Hindlimb muscle (tissue), 1 donor: ENCODE results near the gene ILF2. TPM values are rescaled to one million over a fixed set of nuclear protein-coding genes. Genes with fewer than 3 reads are reported as not detected.
"Not testable (repeated sequence)": the region's sequence is repeated elsewhere in the genome, so short reads cannot be mapped to it uniquely, and the experiment has no call there.

Experiments used
- DNase-seq: peaks from one replicate; pipeline ENCODE4 v3.0.0-alpha.2; 2013
- polyA plus RNA-seq: library from polyadenylated mRNA; unstranded; fragments of 120-200 nt; gene quantifications from one replicate; pipeline ENCODE4 v1.2.1, GENCODE V29; 2013; ENCODE audit not compliant: insufficient read length

The ILF2 gene
- polyA plus RNA-seq, 1 donor, result 139 TPM

DNA sequence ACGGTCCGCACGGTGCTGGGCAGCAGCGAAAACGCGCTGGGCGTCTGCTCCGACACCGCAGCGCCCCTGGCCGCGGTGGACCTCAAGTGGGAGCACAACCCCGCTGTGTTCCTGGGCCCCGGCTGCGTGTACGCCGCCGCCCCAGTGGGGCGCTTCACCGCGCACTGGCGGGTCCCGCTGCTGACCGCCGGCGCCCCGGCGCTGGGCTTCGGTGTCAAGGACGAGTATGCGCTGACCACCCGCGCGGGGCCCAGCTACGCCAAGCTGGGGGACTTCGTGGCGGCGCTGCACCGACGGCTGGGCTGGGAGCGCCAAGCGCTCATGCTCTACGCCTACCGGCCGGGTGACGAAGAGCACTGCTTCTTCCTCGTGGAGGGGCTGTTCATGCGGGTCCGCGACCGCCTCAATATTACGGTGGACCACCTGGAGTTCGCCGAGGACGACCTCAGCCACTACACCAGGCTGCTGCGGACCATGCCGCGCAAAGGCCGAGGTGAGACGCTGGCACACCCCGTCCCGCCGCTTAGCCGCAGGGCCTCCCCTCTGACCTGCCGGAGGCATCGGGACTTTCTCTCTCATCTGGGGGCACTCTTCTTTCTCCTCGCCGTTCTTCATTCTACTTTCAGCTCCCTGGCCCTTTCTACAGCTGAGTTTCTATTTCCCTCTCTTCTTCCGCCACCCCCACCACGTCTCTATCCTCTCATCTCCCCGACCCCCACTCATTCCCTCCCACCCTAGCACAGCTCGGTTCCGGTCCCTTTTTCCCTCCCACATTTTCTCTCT, 8.7 kb upstream of the ILF2 start:
- DNase-seq, result peak; percentile 35

DNA sequence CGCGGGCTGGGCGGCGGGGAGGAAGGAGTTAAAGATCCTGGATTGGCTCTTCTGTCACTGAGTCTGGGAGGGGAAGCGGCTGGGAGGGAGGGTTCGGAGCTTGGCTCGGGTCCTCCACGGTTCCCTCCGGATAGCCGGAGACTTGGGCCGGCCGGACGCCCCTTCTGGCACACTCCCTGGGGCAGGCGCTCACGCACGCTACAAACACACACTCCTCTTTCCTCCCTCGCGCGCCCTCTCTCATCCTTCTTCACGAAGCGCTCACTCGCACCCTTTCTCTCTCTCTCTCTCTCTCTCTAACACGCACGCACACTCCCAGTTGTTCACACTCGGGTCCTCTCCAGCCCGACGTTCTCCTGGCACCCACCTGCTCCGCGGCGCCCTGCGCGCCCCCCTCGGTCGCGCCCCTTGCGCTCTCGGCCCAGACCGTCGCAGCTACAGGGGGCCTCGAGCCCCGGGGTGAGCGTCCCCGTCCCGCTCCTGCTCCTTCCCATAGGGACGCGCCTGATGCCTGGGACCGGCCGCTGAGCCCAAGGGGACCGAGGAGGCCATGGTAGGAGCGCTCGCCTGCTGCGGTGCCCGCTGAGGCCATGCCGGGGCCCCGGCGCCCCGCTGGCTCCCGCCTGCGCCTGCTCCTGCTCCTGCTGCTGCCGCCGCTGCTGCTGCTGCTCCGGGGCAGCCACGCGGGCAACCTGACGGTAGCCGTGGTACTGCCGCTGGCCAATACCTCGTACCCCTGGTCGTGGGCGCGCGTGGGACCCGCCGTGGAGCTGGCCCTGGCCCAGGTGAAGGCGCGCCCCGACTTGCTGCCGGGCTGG, 7.9 kb upstream of the ILF2 start, which contains the start of gene NPR1:
TSS of gene NPR1 (plus strand) at position 170 of the 818 bp plus-strand sequence. CDS start at position 591, 421 bp downstream.
- DNase-seq, result peak; percentile 55

DNA sequence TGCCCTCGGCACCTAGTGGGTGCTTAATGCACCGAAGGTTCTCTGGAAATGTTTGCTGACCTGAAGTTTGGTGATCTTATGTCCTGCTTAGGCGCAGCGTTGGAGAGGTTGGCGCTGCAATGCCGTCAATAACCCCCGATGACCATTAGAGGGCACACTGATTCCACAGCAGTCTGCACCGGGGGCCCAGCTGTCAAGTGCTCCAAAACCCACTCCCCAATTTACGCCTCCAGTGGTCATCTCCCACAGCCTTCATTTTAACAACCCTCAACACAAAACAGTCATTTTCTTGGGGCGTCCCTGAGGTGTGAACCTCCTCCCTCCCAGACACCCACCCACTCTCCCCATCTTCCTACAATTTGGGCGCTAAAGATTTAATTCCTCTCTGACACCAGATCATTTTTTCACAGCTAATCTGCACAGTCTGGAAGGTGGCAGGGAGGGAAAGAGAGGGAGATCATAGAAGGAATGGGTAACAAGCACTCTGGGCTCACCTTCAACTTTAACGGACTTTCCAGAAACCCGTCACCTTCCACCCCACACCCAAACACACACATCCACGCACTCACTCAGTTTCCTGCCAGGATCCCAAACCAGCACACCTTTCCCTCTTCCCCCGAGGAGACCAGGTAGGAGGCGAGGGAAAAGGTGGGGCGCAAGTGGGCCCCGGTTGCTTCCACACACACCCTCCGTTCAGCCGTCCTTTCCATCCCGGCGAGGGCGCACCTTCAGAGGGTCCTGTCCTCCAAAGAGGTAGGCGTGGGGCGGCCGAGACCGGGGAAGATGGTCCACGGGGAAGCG, 7.1 kb upstream of the ILF2 start:
- DNase-seq, result peak; percentile 44

DNA sequence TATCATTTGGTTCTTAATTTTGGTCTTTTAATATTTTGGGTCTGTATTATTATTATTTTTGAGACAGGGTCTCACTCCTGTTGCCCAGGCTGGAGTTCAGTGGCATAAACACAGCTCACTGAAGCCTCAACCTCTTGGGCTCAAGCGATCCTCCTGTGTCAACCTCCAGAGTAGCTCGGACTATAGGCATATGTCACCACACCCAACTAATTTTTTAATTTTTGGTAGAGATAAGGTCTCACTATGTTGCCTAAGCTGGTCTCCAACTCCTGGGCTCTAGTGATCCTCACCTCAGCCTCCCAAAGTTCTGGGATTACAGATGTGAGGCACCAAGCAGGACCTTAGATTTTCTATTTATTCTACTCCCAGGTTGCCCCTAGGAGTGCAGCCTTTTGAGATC, 2.7 kb upstream of the ILF2 start:
- no peak for DNase-seq

DNA sequence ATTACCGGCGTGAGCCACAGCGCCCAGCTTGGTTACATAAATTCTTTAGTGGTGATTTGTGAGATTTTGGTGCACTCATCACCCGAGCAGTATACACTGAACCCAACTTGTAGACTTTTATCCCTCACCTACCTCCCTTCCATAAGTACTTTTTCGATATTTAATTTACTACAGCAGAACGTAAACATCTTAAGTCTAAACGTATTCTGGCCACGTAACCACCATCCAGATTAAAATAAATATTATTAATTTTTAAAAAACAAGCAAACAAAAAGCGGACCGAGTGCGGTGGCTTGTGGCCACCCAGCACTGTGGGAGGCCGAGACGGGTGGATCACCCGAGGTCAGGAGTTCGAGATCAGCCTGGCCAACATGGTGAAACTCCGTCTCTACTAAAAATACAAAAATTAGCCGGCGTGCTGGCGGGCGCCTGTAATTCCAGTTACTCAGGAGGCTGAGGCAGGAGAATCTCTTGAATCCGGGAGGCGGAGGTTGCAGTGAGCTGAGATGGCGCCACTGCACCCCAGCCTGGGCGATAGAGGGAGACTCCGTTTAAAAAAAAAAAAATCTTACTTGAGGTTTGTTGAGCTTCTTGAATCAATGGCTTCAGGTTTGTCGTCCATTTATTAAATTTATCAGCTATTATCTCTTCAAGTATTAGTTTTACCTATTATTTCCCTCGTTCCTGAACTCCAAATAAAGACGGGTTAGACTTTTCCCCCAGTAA, 998 bp upstream of the ILF2 start:
- DNase-seq, result not testable (repeated sequence)

DNA sequence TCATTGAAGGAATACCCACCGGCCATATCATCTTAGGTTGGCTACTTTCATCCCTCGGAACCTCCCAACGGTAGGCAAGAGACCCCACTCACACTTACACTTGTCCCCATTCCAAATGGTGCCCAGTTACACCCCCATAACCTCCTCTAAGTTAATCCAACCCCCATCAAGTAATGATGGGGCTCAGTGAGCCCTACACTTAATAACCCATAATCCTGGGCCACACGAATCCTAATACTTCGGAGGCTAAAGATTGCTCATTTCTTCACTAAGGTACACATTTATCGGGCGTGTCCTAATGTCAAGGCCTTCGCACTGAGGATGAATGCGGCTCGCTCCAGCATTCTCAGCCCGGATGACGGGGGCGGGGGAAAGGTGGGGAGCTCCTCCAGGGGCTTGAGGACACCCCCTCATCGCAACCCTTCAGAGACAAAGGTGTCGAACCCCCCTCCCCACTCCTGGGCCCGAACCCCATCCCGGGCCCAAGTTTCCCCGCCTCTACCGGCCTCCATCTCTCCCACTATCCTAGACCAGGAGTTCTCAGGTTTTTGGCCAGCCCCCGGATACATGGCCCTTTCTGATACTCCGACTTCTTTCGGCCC, 435 bp downstream of the ILF2 start:
- DNase-seq, result no peak

DNA sequence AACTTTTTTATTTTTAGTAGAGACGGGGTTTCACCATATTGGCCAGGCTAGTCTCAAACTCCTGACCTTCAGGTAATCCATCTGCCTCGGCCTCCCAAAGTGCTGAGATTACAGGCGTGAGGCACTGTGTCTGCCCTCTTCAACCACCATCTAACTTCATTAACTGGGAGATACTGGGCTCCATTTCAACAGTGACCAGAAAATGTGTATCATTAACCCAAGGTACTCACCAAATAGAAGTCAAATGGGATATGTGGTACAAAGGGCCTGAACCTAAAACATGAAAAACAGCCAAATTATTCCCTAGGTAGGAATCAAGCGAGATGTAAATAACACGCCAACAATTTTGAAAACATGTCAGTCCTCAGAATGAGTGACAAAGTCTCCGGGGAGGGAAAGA, 1.2 kb downstream of the ILF2 start:
- DNase-seq, result no peak

DNA sequence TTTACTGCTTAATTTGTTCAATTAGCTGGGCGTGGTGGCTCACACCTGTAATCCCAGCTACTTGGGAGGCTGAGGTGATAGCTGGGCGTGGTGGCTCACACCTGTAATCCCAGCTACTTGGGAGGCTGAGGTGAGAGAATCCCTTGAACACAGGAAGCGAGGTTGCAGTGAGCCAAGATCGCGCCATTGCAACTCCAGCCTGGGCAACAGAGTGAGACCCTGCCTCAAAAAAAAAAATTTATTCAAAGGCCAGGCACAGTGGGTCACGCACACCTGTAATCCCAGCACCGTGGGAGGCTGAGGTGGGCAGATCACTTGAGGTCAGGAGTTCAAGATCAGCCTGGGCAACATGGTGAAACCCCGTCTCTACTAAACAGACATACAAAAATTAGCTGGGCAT, 2.1 kb downstream of the ILF2 start:
- DNase-seq, result not testable (repeated sequence)

DNA sequence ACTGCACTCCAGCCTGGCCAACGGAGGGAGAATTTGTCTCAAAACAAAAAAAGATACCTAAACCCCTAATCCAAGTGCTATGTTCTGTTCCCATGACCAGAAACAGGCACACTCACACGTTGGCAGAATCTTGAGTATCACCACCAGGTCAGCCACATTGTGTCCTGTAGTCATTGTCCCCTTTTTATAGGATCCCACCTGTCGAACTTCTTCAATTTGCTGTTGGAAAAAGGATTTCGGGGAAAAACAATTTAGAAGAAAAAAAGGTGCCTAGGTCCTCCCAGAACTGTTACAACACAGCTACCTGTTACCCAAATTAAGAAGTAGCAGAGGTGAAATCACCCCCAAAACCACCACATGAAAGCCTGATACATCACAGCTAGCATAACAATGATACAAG, 3.4 kb downstream of the ILF2 start:
- DNase-seq, result no peak

DNA sequence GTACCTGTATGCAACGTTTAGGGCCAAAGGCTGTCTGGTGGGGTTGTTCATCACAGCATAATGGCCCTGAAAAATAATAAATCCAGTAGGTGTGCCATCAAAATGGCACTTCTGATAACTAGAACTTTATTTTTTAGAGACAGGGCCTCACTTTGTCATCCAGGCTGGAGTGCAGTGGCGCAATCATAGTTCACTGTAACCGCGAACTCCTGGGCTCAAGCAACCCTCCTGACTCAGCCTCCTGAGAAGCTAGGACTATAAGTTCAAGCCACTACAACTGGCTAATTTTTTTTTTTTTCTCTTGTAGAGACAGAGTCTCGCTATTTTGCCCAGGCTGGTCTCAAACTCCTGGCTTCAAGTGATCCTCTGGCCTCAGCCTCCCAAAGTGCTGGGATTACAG, 7.6 kb downstream of the ILF2 start:
- no peak for DNase-seq

DNA sequence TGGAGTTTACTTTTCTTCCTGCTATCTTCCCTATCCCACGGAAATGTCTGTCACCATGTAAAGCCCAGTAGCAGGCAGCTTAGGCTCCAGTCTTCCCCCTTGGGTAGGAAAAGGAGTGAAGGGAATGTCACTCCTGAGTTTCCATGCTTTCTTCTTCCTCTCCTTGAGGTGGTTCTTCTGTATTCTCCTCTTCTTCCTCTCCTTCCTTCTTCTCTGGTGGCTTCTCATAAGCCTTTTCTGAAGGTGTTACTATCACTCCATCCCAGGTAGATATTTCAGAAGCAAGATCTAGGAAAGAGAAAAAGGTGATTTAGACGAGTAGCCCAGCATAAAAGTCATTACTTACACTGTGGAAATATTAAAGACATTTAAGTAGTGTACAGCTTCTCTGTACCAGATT, 8.5 kb downstream of the ILF2 start:
- no peak for DNase-seq

DNA sequence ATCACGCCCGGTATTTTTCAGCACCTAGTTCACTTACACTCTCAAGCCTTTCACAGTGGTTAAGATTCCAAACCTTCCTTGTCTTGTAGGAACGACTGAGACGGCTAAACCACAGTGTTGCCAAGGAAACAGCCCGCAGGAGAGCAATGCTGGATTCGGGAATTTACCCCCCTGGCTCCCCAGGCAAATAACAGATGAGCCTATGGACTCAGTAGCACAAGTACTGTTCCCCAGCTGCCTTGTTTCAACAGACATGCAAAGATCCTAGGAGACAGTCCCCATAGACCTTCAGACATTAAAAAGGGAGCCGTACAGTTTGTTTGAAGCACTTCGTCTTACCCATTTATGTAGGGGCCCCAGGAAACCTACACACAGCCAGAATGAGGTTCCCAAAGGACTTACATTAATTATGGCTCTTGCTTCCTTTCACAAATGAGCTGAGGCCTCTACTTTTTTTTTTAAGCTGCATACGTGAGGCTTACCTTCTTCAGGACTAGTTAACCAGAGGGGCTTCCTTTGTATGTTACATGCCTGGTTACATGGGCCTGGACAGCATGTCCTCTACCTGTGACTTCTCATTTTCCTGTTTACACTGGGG, 9.6 kb downstream of the ILF2 start:
- no peak for DNase-seq

DNA sequence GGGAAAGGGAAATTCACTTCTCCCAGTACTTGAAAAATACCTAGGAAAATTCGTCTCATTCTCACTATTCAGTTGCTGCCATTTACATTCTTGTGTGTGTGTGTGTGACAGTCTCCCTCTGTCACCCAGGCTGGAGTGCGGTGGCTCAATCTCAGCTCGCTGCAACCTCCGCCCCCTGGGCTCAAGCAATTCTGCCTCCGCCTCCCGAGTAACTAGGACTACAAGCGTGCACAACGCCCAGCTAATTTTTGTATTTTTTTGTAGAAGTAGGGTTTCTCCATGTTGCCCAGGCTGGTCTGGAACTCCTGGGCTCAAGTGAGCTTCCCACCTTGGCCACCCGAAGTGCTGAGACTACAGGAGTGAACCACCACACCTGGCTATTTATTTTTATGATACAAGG, 11.1 kb downstream of the ILF2 start:
- DNase-seq, result no peak

DNA sequence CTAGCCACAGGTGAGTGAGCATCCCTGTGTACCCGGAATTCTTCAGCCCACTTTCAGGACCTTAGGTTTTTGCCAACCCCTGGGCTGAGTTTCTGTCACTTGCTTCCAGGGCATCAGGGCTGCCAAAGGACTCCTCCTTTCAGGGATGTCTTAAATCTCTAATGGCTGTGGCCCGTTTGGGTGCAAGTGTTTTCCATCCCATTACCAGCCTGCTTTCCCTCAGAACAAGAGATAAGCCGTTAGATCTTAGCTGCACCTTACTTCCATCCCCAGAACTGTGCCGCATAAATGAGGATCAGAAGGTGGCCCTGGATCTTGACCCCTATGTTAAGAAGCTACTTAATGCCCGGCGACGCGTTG, 11.6 kb downstream of the ILF2 start:
- no peak for DNase-seq

DNA sequence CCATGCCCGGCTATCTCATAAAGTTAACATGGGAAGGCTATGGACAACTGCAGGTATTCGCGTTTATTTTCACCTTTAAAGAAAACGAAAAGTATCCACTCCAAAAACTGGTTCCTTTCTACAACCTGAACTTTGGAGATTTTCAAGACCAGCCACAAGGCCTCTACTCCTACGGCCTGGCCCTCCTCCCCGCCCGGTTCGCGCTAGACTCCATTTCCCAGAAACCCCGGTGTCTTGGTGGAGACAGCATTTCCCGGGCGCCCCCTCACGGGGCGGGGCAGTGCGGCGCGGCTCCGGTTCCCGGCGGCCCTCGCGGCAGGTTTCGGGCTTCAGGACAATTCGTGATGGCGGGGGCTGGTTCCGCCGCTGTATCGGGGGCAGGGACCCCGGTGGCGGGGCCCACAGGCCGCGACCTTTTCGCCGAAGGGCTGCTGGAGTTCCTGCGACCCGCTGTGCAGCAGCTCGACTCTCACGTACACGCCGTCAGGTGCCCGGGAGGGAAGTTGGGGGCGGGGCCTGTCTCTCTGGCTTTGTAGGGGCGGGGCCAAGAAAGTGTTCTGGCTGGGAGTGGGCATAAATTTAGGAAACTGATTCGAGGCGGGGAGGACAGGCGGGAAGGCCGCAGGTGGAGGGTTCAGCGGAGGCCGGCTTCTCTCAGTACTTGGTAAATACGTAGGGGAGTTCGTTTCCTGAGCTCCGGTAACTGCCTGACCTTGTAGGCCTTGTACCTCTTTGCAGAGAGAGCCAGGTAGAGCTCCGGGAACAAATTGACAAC, 12.2 kb downstream of the ILF2 start, which contains the start of gene SNAPIN:
TSS of gene SNAPIN (plus strand) at position 304 of the 775 bp plus-strand sequence. CDS start at position 345, 41 bp downstream.
- peak; percentile 95 for DNase-seq

DNA sequence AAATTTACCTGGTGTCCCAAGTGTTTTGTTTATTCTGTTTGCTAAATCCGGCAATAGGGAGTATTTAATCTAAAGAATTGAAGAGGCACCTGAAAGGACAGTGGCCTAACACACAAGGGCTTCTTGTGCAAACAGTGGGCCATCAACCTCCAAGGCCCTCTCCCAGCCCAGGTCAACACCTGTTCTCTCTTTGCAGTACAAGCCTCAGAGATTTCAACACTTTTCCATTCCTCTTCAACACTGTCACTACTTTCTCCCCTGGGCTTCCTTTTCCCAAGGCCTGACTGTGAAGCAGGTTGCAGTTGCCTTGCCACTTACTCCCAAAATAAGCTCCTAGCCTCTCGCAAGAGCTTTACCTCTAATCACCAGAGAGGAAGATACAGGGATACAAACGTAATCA, 15.5 kb downstream of the ILF2 start:
- DNase-seq, result no peak

DNA sequence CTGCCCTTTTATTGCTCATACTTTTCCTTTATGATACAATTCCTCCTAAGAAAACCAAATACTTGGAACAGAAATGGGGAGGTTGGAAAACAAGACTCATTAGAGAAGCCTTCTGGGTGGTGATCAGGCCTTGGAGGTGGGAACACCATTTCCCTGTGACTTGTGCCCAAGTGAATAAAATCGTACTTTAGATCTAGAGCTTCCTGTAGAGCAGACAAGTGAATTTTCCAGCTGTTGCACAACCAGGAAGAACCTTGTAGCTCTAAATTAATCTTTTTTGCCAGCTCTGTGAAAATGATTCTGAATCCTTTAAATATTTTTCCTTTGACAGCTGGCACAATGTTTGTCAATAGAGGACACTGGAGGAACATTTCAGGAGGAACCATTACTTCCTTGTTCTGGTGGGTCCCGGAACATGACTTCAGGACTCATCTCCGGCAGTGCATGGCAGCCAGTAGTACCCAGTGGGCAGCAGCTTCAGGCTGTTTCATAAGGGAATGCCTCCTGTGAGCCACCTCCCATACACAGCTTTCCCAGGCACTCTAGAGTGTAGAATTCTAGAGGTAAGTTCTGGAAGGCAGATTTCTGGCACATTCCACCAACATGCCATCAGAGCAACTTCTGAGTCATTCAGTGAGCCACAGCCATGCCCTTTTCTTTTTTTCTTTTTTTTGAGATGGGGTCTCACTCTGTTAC, 17.8 kb downstream of the ILF2 start:
- no peak for DNase-seq

DNA sequence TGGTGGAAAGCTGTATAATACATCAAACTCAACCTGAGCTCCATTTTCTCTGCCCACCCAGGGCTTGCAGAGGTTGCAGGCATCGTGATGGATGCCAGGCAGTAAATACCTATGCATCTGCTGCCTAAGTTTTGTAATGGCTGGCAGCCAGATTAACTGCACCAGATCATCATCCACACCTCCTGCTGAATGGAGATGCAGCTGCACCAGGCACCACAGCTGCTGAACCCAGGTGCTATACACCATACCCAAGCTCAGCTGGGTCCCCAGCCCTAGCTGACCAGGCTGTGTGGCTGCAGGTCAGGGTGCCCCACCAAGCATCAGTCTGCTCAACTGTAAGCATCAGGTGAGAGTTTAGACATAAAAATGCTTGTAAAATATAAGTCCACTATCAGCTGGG, 19.0 kb downstream of the ILF2 start:
- no peak for DNase-seq

DNA sequence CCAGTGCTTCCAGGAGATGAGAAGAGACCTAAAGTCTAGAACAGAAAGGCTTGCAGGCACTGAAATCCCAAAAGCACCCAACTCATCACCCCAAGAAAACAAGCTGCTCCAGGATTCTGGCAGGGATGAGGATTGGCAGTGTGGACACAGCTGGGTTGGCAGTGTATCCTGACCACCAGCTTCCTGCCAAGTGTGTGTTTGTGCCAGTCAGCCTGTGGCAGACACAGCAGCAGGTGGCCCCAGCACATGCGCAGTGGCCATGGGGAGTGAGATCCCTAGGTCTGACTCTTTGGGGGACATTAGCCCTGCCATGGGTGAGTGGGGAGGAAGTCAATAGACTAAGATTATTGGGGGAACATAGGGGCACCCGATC, 20.9 kb downstream of the ILF2 start:
- peak; percentile 53 for DNase-seq
